NCI-H526 treated with DMSO at 0.1 percent for 48 hours (cell line): ENCODE data around the gene CTXN1.
"Not testable (repeated sequence)": the region's sequence is repeated elsewhere in the genome, so short reads cannot be mapped to it uniquely, and the experiment has no call there.

ENCODE experiments used
- DNase-seq: peaks from one replicate; lab custom pipeline; 2025; lab: John Stamatoyannopoulos, UW

Gene CTXN1

DNA sequence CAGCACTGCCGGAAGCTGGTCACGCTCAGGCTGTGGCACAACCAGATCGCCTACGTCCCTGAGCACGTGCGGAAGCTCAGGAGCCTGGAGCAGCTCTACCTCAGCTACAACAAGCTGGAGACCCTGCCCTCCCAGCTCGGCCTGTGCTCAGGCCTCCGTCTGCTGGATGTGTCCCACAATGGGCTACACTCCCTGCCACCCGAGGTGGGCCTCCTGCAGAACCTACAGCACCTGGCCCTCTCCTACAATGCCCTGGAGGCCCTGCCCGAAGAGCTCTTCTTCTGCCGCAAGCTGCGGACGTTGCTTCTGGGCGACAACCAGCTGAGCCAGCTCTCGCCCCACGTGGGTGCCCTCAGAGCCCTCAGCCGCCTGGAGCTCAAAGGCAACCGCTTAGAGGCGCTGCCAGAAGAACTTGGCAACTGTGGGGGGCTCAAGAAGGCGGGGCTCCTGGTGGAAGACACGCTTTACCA is 25.5 kb downstream of the CTXN1 start:
- no peak for DNase-seq

DNA sequence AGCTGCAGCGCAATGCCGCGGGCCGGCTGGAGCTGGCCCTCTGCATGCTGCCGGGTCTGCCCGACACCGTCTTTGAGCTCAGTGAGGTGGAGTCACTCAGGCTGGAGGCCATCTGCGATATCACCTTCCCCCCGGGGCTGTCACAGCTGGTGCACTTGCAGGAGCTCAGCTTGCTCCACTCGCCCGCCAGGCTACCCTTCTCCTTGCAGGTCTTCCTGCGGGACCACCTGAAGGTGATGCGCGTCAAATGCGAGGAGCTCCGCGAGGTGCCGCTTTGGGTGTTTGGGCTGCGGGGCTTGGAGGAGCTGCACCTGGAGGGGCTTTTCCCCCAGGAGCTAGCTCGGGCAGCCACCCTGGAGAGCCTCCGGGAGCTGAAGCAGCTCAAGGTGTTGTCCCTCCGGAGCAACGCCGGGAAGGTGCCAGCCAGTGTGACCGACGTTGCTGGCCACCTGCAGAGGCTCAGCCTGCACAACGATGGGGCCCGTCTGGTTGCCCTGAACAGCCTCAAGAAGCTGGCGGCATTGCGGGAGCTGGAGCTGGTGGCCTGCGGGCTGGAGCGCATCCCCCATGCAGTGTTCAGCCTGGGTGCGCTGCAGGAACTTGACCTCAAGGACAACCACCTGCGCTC is 26.1 kb downstream of the CTXN1 start:
- DNase-seq: no peak

DNA sequence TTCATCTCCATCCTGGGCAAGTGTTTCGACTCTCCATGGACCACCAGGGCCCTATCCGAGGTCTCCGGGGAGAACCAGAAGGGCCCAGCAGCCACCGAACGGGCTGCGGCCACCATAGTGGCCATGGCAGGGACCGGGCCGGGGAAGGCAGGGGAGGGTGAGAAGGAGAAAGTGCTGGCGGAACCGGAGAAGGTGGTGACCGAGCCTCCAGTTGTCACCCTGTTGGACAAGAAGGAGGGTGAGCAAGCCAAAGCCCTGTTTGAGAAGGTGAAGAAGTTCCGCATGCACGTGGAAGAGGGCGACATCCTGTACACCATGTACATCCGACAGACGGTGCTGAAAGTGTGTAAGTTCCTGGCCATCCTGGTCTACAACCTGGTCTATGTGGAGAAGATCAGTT is 27.0 kb downstream of the CTXN1 start:
- no peak for DNase-seq

DNA sequence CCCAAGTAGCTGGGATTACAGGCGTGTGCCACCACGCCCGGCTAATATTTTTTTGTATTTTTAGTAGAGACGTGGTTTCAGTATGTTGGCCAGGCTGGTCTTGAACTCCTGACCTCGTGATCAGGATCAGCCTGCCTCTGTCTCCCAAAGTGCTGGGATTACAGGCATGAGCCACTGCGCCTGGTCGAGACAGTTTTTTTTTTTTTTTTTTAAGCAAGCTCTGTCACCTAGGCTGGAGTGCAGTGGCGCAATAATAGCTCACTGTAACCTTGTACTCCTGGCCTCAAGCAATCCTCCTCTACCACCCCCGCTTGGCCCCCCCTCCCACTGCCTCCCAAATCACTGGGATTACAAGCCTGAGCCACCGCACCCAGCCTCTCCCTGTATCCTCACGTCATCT is 28.6 kb downstream of the CTXN1 start:
- no peak for DNase-seq

DNA sequence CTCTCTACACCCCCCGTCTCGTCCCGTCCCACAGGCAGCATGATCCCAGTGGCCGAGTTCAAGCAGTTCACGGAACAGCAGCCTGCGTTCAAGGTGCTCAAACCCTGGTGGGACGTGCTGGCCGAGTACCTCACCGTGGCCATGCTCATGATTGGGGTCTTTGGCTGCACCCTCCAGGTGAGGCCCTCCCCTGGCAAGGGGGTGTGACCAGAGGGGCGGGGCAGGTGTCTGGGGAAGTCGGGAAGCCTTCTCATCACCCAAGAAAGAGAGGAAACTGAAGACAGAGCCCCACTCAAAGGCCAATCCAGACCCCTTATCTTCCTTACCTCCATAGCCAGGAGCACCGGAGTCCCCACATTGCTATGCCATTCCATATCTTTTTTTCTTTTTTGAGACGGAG is 30.4 kb downstream of the CTXN1 start:
- DNase-seq: no peak

DNA sequence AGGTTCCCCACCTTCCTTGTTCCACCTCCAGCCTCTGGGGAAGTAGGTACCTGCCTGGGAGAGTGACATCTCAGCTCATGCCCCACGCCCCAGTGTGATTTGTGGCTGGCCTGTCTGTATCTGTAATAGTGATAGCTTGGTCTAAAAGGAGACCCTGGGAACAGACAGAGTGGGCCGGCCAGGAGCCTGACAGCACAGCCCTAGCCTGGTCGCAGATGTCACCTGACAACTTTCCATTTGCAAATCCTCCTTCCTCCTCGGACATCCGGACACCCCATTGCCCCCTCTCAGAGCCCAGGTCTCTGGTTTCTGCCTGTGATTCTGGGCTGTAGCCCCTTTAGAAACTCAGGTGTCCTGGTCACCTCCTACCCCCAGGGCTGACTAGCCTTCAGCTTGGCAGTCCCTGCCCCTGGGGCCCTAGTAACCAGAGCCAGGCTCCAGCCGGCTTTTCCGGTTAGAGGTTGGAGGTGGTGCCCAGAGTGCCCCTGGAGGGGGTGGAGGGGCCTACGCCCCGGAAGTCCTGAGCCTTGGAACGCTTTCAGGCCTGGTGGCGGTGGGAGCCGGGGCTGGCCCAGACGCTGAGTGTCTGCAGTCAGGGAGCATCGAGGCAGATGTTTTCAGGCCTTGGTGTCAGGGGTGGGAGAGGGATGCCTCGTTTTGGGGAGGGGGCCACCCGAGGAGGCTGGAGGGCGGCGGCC is 31.2 kb downstream of the CTXN1 start:
- DNase-seq: no peak

DNA sequence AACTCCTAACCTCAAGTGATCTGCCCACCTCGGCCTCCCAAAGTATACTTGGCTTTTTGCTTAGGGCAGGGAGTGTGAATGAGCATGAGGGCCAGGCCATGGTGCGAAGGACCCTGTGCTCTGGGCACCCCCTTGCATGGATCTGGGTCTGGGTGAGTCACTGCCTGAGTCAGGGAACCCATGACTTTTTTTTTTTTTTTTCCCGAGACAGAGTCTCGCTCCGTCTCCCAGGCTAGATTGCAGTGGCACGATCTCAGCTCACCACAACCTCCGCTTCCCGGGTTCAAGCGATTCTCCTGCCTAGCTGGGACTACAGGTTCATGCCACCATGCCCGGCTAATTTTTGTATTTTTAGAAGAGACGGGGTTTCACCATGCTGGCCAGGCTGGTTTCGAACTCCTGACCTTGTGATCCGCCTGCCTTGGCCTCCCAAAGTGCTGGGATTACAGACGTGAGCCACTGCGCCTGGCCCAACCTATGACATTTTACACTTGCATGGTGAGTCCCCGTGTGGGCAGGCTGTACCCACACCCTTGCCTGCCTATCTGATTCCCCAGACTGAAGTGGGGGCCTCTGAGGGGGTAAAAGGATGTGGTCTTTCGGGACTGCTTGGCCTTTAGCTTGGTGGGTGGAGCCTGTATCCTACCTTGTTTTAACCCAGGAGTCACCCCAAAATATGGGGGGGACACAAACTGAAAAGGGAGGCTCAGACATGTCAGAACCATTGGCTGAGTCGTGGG is 32.4 kb downstream of the CTXN1 start:
- DNase-seq: not testable (repeated sequence)

DNA sequence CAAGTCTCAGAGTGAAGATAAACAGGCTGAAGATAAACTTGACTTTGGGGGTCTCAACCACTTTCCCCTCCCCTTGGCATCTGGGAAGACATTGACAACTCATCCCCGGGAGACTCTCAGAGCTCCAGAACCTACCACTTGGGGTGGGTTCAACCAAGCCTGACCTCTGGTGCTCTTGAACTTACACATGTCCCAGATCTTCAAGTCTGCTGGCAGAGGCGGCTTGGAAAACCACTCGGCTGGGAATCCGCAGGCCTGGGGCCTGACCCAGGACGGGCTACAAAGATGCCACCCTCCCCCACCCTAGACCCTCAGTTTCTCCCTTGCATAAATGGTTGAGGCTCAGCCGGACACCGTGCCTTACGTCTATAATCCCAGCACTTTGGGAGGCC is 37.1 kb downstream of the CTXN1 start:
- DNase-seq: no peak

DNA sequence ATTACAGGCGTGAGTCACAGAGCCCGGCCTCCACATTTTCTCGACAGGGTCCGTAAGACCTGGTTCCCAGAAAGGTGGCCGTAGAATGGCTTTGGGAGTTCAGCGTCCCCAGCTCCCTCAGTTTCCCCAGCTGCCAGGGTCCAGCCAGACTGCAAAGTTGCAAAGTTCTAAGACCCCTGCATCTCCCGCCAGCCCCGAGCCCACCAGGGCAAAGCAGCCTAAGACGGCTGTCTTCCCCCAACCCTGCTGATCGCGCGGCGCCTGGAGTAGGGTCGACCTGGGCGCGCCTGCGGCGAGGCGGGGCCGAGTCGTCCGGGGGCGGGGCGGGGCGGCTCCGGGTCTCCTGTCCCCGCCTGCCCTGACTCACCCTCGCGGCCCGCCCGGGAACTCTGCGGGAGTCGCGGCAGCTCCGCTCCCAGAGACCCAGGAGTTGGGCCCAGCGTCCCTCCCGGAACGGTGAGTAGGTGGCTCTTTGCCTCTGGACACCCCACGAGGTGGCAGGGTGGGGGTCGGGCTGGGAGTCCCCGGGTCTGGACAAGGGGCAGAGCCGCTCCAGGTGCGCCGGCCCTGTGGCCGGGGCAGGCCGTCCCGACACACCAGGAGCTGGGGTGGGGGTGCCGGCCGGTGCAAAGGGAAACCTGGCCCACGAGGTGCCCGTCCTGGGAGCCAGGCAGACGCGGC is 37.6 kb downstream of the CTXN1 start, which contains the start of gene LRRC8E:
Gene LRRC8E (plus strand): TSS at position 366 of the 681 bp plus-strand sequence. CDS start 7,094 bp downstream, outside the sequence.
- no peak for DNase-seq

DNA sequence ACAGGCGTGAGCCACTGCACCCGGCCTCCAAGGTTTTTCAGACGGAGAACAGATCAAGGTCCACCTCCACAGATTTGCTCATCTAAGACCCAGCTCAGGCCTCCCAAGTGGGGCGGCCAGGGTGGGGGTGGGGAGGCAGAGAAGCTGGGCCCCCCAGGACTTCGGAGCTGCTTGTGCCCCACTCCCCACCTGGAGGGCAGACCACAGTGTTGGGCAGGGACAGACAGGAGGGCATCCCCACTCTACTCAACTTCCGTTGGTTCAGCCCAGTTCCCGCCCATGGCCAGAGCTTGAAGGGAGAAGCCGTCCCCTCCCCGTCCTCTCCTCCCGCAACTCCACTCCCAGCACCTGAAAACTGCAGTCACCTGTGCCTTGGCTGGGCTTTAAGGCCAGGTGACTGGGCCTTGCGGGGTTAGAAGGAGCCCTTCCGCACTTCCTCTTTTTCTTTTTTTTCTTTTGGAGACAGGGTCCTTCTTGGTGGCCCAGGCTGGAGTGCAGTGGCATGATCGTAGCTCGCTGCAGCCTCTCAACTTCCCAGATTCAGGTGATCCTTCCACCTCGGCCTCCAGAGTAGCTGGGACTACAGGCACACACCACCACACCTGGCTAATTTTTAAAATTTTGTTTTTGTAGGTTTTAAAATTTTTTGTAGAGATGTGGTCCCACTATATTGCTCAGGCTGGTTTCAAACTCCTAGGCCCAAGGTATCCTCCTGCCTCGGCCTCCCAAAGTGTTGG is 38.4 kb downstream of the CTXN1 start:
- DNase-seq: no peak

DNA sequence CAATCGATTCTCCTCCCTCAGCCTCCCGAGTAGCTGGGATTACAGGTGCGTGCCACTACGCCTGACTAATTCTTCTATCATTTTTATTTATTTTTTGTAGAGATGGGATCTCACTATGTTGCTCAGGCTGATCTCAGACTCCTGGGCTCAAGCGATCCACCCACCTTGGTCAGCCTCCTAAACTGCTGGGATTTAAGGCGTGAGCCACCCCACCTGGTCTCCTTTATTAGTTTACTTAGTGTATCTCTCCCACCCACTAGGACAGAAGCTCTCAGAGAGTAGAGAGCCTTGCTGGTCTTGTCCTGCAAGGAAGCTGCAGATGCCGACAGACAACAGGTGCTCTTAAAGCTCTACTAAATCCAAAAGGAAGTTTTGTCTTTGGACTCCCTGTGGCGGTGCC is 40.1 kb downstream of the CTXN1 start:
- no peak for DNase-seq

DNA sequence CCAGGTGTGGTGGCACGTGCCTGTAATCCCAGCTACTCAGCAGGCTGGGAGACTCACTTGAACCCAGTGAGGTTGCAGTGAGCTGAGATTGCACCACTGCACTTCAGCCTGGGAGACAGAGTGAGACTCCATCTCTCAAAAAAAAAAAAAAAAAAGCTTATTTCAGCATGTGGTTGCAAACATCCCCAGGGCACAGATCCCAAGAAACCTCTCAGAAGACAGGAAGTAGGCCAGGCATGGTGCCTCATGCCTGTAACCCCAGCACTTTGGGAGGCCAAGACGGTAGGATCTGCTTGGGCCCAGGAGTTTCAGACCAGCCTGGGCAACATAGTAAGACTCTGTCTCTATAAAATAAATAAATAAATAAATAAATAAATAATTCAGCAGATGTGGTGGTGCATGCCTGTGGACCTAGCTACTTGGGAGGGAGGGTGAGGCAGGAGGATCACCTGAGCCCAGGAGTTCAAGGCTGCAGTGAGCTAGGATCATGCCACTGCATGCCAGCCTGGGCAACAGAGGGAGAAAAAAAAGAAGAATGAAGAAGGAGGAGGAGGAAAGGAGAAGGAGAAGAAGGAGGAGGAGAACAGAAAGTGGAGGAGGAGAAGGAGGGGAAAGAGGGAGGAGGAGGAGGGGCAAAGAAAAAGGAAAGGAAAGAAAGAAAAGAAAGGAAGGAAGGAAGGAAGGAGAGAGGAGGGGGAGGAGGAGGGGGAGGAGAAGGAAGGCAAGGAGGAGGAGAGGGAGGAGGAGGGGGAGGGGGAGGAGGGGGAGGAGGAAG is 42.0 kb downstream of the CTXN1 start:
- DNase-seq: no peak

DNA sequence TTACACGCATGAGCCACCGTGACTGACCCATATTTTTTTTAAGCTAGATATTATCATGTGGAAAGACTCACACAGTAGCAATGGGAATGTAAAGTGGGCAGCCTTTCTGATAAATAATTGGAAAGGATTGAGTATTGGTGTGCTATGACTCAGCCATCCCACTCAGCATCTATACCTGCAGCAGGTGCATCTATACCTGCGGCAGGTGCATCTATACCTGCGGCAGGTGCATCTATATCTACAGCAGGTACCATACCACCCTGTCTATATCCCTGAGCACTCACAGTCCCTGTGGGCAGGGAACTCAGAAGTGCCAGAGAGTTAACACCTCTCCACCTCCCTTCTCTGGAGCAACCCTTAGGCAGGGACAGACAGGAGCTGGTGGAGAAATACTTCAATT is 42.8 kb downstream of the CTXN1 start:
- no peak for DNase-seq

DNA sequence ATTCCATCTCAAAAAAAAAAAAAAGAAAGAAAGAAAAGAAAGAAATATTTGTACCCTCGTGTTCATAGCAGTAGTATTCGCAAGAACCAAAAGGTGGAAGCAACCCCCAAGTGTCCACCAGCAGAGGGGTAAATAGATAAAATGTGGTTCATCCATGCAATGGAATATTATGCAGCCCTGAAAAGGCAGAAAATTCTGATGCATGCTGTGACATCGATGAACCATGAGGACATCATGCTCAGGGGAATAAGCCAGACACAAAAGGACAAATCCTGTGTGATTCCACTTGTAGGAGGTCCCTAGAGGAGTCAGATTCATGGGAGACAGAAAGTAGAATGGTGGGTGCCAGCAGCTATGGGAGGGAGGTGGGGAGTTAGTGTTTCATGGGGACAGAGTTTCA is 44.0 kb downstream of the CTXN1 start:
- no peak for DNase-seq

DNA sequence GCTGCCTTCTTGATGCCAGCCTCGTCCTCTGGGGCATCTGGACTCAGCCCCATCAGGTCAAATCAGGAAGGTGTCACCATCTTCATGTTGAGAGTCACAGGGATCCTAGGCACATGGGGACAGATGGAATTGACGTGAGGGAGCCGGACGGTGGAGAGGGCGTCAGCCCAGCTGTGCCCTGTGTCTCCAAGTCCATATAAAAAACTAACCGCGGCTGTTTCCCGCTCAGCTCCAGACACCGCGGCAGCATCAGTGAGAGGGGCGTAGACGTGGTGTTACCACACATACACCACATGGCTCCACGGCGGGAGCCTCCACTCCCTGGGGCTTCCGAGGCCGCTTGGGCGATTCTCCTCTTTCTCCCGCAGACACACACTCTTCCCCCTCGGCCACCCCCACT is 46.1 kb downstream of the CTXN1 start:
- no peak for DNase-seq

DNA sequence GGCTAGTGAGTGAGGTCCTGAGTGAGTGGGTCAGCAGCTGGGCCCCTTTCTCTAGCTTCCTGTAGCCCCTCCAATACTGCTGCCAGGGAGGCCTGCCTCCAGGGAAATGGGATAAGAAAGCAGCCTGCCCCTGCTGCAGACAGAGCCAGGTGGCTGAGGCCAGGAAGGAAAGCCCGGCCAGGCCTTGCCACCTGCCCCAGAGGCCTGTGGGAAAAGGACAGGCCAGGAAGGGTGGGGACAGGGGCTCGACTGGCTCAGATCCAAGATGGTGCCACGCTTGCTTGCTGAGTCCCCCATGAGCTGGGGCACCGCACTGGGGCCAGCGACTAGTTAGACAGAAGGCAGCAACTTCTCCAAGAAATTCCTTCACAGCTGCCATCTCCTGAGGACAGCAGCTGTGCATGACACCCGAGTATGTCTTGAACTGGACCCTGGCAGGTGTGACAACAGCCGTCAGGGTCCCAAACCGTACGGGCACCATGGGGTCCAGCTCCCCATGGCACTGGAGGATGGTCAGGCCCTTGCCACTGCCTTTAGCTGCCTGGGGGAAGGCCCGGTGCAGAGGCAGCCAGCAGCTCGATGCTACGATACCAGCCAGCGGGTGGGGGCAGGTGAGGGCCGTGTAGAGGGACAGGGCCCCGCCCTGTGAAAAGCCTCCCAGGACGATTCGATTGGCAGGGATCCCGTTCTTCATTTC is 46.7 kb downstream of the CTXN1 start:
- DNase-seq: no peak

DNA sequence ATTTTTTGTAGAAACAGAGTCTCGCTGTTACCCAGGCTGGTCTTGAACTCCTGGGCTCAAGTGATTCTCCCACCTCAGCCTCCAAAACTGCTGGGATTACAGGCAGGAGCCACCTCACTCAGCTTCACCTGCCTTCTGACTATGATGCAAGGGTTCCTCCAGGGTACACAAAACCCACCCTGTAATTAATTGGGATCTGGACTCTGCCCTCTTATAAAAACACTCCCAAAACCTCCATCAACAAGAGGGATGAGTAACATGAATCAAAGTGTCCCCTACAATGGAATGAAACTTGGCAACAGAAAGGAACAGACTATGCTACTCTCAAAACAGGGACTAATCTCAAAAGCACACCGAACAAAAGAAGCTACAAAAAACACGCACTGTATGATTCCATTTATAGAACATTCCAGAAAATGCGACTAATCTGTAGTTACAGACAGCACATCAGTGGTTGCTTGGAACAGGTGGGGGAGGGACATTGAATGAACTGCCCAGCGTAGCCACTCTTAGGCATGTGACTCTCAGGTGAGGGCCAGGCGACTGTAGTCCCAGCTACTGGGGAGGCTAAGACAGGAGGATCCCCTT is 48.6 kb downstream of the CTXN1 start:
- no peak for DNase-seq

DNA sequence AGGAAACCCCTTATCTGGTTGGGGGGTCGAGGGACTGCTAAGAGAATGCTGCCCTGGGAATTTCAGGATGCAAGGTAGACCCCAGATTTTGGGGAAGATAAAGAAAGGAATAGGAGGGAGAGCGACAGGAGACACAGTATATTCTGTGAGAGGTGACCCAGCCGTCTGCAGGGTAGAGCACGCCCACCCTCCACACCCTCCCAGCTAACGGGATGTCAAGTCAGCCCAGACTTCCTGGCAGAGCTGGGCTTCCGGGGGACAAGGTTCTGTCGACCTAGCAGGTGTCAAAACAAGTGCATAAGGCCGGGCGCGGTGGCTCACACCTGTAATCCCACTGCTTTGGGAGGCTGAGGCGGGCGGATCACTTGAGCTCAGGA is 51.0 kb downstream of the CTXN1 start:
- DNase-seq: no peak
